Stimulated activated CD4-positive, alpha-beta T cell treated with anti-CD3 and anti-CD28 coated beads, Interleukin-15, amount 100 ng/mL, for 1 hour (primary cell): ENCODE data around the gene PCDH10.
A peak's percentile ranks its signal among the peaks of the same experiment; 100 is the strongest.

Source experiments
- DNase-seq, 2 donors: peaks; one replicate each; pipeline ENCODE4 v3.0.0-alpha.2; 2020; ENCODE audit warnings: low read depth in 1 of 2, low spot score in 1 of 2

The PCDH10 gene, protein sequence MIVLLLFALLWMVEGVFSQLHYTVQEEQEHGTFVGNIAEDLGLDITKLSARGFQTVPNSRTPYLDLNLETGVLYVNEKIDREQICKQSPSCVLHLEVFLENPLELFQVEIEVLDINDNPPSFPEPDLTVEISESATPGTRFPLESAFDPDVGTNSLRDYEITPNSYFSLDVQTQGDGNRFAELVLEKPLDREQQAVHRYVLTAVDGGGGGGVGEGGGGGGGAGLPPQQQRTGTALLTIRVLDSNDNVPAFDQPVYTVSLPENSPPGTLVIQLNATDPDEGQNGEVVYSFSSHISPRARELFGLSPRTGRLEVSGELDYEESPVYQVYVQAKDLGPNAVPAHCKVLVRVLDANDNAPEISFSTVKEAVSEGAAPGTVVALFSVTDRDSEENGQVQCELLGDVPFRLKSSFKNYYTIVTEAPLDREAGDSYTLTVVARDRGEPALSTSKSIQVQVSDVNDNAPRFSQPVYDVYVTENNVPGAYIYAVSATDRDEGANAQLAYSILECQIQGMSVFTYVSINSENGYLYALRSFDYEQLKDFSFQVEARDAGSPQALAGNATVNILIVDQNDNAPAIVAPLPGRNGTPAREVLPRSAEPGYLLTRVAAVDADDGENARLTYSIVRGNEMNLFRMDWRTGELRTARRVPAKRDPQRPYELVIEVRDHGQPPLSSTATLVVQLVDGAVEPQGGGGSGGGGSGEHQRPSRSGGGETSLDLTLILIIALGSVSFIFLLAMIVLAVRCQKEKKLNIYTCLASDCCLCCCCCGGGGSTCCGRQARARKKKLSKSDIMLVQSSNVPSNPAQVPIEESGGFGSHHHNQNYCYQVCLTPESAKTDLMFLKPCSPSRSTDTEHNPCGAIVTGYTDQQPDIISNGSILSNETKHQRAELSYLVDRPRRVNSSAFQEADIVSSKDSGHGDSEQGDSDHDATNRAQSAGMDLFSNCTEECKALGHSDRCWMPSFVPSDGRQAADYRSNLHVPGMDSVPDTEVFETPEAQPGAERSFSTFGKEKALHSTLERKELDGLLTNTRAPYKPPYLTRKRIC

DNA sequence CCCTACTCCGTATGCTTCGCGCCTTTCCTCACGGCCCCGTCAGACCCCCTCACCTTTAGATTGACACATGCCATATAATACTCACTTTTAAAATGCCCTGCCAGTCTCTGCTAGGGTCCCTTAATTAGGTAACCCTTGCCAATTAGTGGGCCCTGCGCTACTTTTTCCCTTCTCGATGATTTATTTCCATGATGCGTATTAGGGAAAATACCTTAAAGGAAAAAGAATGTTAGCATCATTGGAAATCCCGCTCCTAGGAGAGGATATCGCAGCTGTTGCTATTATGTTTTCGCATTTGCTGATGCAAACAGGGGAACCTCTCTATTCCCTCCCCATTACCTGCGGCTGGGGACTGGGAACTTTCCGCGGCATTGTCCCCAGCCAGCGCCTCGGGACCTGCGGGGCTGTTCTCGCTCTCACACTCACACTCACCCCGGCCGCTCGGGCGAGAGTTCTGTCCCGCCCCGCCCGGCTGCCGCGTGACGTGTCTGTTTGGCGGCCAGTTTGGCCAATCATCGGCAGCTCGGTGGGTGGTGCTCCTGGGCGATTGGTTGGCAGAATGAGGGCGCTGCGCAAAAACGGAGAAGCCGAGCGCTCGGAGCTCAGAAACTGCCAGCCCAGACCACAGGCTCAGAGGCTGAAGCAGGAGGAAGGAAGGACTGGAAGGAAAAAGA, at the start of gene PCDH10:
Gene PCDH10, plus strand, starts transcription at position 605 of the 674 bp plus-strand sequence. CDS start 847 bp downstream, outside the sequence.
- peak in 1 of 2 donors; percentile 10 for DNase-seq

DNA sequence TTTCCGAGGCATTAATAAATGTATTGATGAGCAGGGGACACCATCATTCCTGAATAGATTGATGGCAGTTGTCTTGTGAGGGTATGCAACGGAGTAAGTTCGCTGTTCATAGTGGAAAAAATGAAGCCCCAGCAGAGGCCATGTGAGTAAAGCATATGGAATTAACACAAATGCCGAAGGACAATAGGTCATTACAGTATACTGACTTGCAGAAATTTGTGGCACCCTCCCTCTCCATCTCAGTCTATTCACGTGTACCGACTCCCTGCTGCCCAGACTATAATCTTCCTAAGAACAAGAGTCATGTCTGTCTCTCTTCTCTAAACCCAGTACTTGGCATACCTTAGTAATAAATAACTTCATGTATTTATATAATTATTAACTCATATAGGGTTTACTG, 47.1 kb upstream of the PCDH10 start:
- DNase-seq: no peak

DNA sequence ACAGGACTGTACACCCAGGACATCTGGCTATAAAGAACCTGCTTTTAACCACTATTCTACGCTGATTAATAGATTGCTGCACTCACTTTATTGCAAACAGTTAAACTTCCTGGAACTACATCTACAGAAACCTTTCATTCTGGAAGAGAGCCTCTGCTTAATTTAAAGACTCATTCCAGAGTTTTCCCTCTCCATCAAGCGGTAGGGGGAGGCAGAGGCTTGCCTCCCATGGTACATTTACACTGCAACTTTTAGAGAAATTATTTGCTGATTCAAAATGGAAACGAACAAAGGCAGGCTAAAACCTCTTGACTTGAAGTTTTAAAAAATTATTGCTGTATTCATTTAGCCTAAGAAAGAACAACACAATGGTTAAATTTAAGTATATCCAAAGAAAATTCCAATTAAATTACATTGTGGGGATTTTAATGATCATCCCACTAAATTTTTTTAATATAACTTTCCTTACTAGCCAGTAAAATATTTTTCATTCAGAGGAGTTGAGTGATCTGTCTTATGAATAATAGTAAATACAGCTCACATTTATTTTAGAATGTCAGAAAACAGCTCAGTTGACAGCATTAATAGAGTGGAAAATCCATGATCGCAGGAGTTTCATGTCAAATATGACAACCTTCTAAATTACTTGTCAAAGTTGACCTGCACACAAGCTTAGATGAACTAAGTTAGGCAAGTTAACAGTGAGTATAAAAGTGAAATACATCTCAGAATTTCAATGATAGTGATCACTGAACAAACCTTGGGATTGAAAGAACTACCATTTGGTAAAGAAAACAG, 46.3 kb upstream of the PCDH10 start:
- DNase-seq: no peak

- no peak for DNase-seq
Observed at GRCh38 chr4:133112641-133113040, 36.5 kb upstream of the PCDH10 start.

DNA sequence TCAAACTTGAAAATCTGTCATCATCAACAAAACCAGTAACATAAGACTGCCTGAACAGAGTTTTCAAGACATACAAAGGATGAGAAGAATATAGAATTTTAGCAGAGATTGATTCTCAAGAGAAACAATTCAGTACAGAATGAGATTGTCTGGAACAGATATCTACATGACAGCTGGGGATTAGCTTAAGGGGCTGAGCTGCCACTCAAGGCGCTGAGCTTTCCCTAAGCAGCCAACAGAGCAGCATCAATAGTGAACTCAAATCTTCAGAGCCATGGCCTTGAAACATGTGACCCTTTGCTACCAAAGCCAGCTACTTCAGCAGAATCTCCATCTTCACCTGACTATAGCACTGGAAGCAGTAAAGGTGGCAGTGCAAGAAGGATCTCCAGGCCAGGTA, 24.3 kb upstream of the PCDH10 start:
- no peak for DNase-seq

- DNase-seq: no peak
Observed at GRCh38 chr4:133127500-133127899, 21.6 kb upstream of the PCDH10 start.

DNA sequence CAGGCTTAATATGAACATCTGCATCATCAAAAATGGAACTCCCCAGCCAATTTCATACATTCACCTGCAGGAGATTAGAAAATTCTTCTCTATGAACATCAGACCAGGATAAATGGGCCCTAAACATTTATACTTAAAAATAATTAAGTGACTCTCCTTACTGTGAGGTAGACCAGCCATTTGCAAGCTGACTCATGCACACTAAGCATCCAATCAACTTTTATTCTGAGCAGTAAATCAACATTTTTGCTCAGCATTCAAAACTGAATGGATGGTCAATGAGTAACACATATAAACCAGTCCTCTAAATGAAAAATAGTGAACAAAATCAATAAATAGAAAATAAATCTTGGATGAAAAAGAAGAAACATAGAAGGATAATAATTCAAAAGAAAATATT, 19.9 kb upstream of the PCDH10 start:
- DNase-seq: no peak

- no peak for DNase-seq
Observed at GRCh38 chr4:133130171-133130570, 18.9 kb upstream of the PCDH10 start.

DNA sequence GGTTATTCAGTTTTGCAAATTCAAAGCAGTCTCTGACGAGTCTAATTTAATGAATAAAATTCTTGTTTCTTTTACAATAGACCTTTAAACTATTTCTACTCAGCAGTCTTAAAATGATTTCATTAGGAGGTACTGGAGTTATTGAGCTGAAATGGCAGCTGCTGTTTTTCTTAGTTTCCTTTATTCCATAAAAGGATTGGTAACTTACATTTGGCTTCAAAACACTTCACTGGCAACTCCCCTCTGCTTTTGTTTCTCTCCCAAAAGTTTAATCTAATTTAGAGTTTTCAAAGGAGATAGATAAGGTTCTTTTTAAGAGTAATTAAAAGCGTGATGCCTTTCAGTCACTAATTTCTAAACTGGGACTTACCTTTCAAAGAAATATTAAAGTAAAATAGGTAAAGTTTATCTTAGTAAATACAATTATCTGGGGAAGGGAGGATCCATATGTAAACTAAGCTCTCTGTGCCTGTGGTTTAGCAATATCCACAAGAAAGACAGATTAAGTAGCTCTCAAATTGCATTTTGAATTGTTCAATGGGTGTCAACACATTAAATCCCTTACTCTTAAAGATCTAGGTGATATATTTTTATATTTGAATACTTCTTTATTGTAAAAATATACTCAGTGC, 17.1 kb upstream of the PCDH10 start:
- no peak for DNase-seq

- DNase-seq: no peak
Observed at GRCh38 chr4:133136833-133137232, 12.3 kb upstream of the PCDH10 start.

- DNase-seq: no peak
Observed at GRCh38 chr4:133137571-133137970, 11.5 kb upstream of the PCDH10 start.

DNA sequence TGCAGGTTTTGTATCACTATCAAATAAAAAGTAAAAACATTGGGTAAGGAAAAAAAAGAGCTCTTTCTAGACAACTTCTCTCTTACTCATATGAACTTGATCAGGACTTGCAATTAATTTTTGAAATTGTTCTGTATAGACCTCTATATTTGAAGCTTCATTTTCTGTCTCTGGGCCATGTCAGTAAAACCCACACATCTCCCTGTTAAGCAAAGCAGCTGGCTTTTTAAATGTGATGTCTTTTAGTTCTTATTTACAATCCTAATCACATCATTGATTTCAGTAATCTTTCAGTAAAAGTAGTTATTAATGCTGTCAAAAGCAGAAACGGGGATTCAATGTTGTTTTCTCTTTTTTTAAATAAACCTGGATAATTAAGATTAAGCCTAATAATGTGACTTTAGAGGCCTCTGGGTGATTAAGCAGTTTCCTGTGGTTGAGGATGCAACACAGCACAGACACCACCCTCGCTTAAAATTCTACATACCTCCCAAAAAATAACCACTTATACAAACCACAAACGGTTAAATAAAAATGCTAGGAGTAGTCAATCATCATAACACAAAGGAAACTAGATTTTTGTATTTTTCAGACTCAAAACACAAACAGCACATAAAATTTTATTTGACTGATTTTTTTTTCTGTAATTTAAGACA, 5.2 kb upstream of the PCDH10 start:
- no peak for DNase-seq

DNA sequence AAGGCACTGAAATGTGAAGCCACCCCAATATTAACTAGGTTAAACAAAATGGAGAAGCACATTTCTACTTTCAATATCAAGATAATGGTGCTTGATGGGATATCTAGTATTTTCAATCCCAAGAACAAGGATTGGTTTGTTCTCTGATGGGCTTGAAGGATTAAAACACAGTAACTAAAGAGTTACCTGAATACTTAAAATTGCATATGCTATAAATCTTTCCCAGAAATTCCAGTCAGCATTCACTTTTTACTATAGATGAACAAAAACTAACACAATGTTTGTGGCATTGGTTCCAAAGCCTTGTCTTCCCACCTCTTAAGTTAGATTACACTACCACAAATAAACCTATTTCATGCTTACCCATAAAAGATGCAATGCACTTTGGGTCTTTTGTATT, 3.9 kb upstream of the PCDH10 start:
- no peak for DNase-seq

GRCh38 chr4:133145758-133146573, 3.1 kb upstream of the PCDH10 start:
- no peak for DNase-seq

GRCh38 chr4:133146574-133147241, 2.4 kb upstream of the PCDH10 start:
- no peak for DNase-seq

- no peak for DNase-seq
Observed at GRCh38 chr4:133147286-133147821, 1.7 kb upstream of the PCDH10 start.

DNA sequence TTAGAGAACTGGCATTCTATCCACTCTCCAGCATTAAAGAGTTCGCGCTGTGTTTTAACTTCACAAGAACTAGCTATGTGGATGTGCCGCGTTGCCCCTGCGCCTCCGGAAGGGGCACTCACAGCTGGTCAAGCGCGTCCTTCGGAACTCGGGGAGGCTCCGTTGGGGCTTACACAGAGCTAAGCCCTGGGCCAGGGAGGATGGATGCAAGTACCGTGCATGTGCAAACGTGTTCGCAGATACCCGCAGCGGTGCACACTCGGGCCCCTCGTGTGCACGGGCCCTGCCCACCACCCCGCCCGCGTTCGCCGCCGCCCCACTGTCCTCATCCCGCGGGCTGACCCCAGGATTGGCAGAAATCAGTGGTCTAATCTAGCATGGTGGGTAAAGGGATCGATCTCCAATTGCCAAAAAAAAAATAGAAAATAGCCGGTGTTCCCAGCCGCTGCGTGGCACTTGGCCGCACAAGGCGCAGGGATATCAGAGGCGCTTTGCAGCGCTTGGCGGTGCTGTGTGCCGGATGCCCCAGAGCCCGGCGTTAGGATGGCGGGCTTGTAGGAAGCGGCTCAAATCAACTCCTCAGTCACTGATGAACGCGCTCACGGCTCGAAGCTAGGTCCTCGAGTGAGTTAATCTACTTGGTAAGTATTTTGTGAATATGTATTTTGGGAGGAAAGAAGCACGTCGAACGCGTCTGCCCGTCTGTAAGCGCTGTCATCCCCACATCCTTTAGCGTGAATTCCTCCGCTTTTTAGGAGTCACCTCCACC, 989 bp upstream of the PCDH10 start:
- no peak for DNase-seq
